Skeletal muscle cell (primary cell): ENCODE results near the gene PLA2G4A.

ENCODE experiments used
- DNase-seq: peaks from one replicate; pipeline ENCODE4 v3.0.0-alpha.2; 2010; ENCODE audit warnings: low read depth
- H3K4me3 ChIP-seq: 2 replicates; pipeline ENCODE4 v1.5.1; 2011; ENCODE audit warnings: low read depth, mild to moderate bottlenecking, control low read depth, low read length, moderate library complexity

PLA2G4A gene

GRCh38 chr1:186829686-186830587 is 1.2 kb downstream of the PLA2G4A start:
- peak overlapping the region; percentile 72 for H3K4me3 ChIP-seq
- no peak for DNase-seq

- DNase-seq, result no peak
- H3K4me3 ChIP-seq, result no peak overlapping the region
These were observed 2.4 kb downstream of the PLA2G4A start for GRCh38 chr1:186831168-186831567.

- H3K4me3 ChIP-seq, result no peak overlapping the region
- no peak for DNase-seq
These were observed 5.7 kb downstream of the PLA2G4A start for GRCh38 chr1:186834399-186834958.

- no peak for DNase-seq
- H3K4me3 ChIP-seq, result no peak overlapping the region
These were observed 6.7 kb downstream of the PLA2G4A start for GRCh38 chr1:186835448-186835847.

GRCh38 chr1:186837806-186838205 is 9.1 kb downstream of the PLA2G4A start:
- no peak for DNase-seq
- no peak overlapping the region for H3K4me3 ChIP-seq

GRCh38 chr1:186838380-186839040 is 9.8 kb downstream of the PLA2G4A start:
- no peak for DNase-seq

GRCh38 chr1:186839041-186839400 is 10.3 kb downstream of the PLA2G4A start:
- no peak for DNase-seq
- no peak overlapping the region for H3K4me3 ChIP-seq

More at GRCh38 chr1:186838380-186839040, 9.8 kb downstream of the PLA2G4A start:
- H3K4me3 ChIP-seq, result no peak overlapping the region

- no peak for DNase-seq
- H3K4me3 ChIP-seq, result no peak overlapping the region
These were observed 12.8 kb downstream of the PLA2G4A start for GRCh38 chr1:186841599-186841998.

- DNase-seq, result no peak
- H3K4me3 ChIP-seq, result no peak overlapping the region
These were observed 13.8 kb downstream of the PLA2G4A start for GRCh38 chr1:186842547-186842946.

GRCh38 chr1:186843226-186843625 is 14.5 kb downstream of the PLA2G4A start:
- H3K4me3 ChIP-seq, result no peak overlapping the region
- no peak for DNase-seq

GRCh38 chr1:186843931-186844330 is 15.2 kb downstream of the PLA2G4A start:
- no peak for DNase-seq
- H3K4me3 ChIP-seq, result no peak overlapping the region

- DNase-seq, result no peak
- no peak overlapping the region for H3K4me3 ChIP-seq
These were observed 16.9 kb downstream of the PLA2G4A start for GRCh38 chr1:186845576-186846210.

GRCh38 chr1:186848509-186849130 is 19.9 kb downstream of the PLA2G4A start:
- no peak for DNase-seq
- no peak overlapping the region for H3K4me3 ChIP-seq

GRCh38 chr1:186849271-186849671 is 20.5 kb downstream of the PLA2G4A start:
- no peak for DNase-seq
- H3K4me3 ChIP-seq, result no peak overlapping the region

- DNase-seq, result no peak
- H3K4me3 ChIP-seq, result no peak overlapping the region
These were observed 21.1 kb downstream of the PLA2G4A start for GRCh38 chr1:186849826-186850225.

GRCh38 chr1:186854102-186854501 is 25.4 kb downstream of the PLA2G4A start:
- H3K4me3 ChIP-seq, result no peak overlapping the region
- DNase-seq, result no peak

- DNase-seq, result no peak
- no peak overlapping the region for H3K4me3 ChIP-seq
These were observed 30.2 kb downstream of the PLA2G4A start for GRCh38 chr1:186858923-186859322.

- no peak overlapping the region for H3K4me3 ChIP-seq
These were observed 31.2 kb downstream of the PLA2G4A start for GRCh38 chr1:186859995-186860394.

GRCh38 chr1:186864296-186864695 is 35.5 kb downstream of the PLA2G4A start:
- DNase-seq, result no peak

More at GRCh38 chr1:186859995-186860394, 31.2 kb downstream of the PLA2G4A start:
- DNase-seq, result no peak

GRCh38 chr1:186865253-186865652 is 36.5 kb downstream of the PLA2G4A start:
- DNase-seq, result no peak
- no peak overlapping the region for H3K4me3 ChIP-seq

More at GRCh38 chr1:186864296-186864695, 35.5 kb downstream of the PLA2G4A start:
- no peak overlapping the region for H3K4me3 ChIP-seq
